ENCODE measurements around the gene SH3GLB2.

DNA sequence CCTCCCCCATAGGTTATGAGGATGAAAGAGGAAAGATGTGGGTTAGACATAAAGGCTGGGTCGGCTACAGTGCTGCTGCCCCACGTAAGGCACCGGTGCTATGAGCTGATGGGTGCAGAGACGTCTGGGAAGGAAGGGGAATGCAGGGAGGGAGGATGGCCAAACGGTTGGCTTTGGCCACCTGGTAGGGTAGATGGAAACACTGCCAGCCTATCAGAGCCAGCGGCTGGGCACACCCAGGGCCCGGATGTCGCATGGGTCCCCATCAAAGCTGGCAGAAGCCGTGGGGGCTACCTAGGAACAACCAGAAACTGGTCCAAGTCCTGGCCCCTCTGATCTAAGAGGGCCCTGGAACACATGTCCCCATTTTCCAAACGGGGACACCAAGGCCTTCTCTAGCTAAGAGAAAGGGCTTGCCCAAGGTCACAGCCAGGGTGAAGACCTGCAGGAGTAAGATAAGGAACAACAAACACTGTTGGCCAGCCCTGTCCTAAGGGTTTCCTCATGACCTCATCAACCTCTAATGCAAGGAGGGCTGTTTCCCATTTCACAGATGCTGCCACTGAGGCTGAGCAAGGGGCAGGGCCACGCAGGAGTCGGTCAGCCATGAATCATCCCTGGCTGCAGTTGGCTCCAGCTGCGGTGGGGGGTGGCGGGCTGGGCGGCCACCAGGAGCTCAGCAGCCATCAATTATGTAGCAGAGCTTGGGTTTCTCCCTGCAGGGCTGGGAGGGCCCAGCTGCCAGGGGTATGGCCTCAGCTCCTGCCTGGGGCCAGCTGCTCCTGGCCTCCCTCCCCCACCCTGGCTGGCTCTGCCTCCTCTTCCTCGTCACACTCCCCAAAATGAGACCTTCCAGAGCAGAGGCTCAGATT is 4.9 kb downstream of the SH3GLB2 start:
- TF ChIP-seq RARB (CRISPR knock-in tag; IDR thresholded peaks at IDR 0.05) (no peak), ZNF565 (CRISPR knock-in tag; conservative IDR thresholded peaks at IDR 0.05; ENCODE audit: low read depth) (no peak), ARNTL (CRISPR knock-in tag; IDR thresholded peaks at IDR 0.05; ENCODE audit: borderline replicate concordance, low read depth) (no peak), PPARA (CRISPR knock-in tag; IDR thresholded peaks at IDR 0.05; ENCODE audit: borderline replicate concordance) (no peak), ISL1 (CRISPR knock-in tag; IDR thresholded peaks at IDR 0.05) (no peak), TCF4 (CRISPR knock-in tag; IDR thresholded peaks at IDR 0.05; ENCODE audit: borderline replicate concordance) (no peak), ZC3H10 (CRISPR knock-in tag; IDR thresholded peaks at IDR 0.05) (no peak)
- TF ChIP-seq, protein P1, sequence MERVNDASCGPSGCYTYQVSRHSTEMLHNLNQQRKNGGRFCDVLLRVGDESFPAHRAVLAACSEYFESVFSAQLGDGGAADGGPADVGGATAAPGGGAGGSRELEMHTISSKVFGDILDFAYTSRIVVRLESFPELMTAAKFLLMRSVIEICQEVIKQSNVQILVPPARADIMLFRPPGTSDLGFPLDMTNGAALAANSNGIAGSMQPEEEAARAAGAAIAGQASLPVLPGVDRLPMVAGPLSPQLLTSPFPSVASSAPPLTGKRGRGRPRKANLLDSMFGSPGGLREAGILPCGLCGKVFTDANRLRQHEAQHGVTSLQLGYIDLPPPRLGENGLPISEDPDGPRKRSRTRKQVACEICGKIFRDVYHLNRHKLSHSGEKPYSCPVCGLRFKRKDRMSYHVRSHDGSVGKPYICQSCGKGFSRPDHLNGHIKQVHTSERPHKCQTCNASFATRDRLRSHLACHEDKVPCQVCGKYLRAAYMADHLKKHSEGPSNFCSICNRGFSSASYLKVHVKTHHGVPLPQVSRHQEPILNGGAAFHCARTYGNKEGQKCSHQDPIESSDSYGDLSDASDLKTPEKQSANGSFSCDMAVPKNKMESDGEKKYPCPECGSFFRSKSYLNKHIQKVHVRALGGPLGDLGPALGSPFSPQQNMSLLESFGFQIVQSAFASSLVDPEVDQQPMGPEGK (CRISPR knock-in tag; IDR thresholded peaks at IDR 0.05; ENCODE audit: borderline replicate concordance): no peak
- TF ChIP-seq, protein P2, sequence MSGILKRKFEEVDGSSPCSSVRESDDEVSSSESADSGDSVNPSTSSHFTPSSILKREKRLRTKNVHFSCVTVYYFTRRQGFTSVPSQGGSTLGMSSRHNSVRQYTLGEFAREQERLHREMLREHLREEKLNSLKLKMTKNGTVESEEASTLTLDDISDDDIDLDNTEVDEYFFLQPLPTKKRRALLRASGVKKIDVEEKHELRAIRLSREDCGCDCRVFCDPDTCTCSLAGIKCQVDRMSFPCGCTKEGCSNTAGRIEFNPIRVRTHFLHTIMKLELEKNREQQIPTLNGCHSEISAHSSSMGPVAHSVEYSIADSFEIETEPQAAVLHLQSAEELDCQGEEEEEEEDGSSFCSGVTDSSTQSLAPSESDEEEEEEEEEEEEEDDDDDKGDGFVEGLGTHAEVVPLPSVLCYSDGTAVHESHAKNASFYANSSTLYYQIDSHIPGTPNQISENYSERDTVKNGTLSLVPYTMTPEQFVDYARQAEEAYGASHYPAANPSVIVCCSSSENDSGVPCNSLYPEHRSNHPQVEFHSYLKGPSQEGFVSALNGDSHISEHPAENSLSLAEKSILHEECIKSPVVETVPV (CRISPR knock-in tag; IDR thresholded peaks at IDR 0.05): no peak
- TF ChIP-seq, protein P3, sequence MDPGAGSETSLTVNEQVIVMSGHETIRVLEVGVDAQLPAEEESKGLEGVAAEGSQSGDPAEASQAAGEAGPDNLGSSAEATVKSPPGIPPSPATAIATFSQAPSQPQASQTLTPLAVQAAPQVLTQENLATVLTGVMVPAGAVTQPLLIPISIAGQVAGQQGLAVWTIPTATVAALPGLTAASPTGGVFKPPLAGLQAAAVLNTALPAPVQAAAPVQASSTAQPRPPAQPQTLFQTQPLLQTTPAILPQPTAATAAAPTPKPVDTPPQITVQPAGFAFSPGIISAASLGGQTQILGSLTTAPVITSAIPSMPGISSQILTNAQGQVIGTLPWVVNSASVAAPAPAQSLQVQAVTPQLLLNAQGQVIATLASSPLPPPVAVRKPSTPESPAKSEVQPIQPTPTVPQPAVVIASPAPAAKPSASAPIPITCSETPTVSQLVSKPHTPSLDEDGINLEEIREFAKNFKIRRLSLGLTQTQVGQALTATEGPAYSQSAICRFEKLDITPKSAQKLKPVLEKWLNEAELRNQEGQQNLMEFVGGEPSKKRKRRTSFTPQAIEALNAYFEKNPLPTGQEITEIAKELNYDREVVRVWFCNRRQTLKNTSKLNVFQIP (CRISPR knock-in tag; IDR thresholded peaks at IDR 0.05; ENCODE audit: borderline replicate concordance, low read depth): no peak
